Cerebellar nuclear complex (tissue), 1 donor: ENCODE results near the gene ZNF786.
"Not testable (repeated sequence)": the region's sequence is repeated elsewhere in the genome, so short reads cannot be mapped to it uniquely, and the experiment has no call there.

Experiments used
- DNase-seq, 2 experiments: peaks; one replicate each; lab custom pipeline; 2025; lab: John Stamatoyannopoulos, UW

Gene ZNF786

DNA sequence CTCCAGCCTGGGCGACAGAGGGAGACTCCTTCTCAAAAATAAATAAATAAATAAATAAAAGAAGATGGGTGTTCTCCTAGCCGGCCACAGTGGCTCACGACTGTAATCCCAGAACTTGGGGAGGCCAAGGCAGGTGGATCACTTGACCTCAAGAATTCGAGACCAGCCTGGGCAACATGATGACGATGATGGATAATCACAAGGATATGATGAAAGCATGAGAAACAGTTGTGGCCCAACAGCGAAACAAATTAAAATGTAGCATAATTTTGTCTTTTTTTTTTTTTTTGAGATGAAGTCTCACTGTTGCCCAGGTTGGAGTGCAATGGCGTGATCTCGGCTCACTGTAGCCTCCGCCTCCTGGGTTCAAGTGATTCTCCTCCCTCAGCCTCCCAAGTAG is 12.9 kb downstream of the ZNF786 start:
- DNase-seq = no peak

DNA sequence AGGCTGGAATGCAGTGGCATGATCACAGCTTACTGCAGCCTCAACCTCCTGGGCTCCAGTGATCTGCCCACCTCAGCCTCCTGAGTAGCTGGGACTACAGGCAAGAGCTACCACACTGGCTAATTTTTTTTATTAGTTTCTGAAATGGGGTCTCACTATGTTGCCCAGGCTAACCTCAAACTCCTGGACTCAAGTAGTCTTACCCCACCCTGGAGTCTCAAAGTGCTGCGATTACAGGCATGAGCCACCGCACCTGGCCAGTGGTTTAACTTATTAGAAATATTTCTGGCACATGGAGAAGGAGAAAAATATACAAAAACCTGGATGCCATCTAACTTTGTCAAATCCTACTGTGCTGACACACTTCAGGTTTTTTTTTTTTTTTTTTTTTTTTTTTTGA is 15.2 kb downstream of the ZNF786 start:
- DNase-seq = no peak

DNA sequence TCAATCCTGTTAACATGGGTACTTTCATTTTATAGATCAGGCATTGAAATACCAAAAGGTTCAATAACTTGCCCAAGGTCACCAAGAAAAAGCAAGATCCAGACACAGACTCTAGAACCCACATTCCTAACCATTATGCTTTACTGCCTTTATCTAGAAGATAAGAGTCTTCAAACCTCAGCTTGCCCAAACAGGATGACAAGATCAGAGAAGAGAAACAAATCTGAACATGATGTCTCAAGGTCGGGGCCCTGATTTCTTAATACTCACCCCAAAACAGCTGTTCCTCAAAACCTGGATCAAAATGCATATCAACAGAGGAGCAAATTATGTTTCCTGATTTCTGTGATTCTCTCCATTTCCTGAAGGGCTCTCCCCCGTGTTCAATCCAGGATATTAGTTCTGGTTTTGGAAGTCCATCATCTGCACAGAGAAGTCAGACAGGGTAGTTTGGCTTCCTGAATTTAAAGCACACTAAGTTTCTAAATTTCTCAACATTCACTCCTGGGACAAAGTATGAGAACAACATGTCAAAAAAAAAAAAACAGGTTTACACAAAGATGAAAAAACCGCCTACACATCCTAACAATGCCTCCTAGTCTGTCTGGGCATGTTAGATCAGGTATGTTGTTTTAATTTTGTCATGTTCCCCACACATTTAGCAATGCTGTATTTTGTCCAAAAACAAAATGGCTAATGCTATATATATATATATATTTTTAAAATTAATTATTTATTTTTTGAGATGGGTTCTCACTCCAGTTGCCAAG is 16.2 kb downstream of the ZNF786 start:
- no peak for DNase-seq

DNA sequence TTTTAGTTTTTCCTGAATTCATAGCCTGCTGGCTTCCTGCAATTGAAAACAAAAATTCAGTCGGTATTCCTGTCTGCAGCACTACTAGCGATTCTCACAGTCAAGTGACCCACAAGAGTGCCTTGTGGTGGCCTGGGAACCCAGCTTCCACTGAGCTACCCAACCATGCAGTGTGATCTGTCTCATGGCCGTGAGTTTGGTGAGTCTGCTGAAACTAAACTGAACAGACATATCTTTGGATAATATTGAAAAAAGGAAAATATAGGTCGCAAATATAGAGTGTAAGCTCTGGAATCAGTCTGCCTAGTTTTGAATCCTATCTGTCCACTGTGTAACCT is 18.1 kb downstream of the ZNF786 start:
- DNase-seq = no peak

DNA sequence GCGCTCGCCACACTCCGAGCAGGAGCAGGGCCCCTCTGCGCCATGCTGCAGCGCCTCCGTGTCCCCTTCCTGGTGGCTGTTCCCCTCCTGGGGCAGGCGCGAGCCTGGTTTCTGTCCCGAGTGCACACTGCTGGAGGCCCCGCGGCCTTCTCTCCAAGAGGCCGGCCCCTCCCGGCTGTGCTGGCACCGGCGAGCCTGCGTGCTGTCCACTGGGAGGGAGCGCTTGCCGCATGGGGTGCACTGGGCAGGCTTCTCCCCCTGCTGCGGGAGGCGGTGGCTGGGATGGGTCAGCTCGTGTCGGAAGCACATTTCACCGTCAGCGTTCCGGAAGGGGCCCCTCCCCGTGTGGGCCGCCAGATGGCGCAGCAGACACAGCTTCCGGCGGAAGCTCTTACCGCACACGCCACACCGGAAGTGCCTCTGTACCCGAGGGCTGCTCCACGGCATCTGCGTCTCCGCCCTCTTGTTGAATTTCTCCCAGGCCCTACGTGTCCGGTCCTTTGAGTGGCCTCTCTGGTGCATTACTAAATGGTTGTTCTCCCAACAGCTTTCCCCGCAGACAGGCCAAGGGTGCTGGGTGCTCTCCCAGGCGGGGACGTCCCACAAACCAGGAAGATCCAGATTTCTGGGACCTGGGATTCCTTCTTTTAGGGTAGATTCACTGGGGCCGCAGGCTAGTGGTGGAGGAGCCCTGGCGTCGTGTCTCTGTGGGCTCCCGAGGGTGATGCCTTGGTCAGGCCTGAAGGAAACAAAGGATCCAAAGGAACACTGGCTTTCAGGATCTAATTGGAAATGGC is 18.7 kb downstream of the ZNF786 start:
- DNase-seq = no peak

DNA sequence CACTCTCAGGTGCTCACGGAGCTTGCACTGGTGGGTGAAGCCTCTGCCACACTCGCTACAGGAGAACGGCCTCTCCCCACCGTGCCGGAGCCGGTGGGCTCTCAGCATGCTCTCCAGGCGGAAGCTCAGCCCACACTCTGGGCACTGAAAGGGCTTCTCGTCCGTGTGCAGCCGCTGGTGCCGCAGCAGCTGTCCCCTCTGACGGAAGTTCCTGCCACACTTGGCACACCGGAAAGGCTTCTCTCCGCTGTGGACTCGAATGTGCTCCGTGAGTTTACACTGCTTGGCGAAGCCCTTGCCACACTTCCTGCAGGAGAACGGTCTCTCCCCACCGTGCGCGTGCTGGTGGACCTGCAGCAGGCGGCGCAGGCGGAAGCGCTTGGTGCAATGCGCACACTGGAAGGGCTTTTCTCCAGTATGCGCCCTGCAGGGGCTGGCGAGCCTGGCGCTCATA is 19.3 kb downstream of the ZNF786 start:
- DNase-seq = no peak

DNA sequence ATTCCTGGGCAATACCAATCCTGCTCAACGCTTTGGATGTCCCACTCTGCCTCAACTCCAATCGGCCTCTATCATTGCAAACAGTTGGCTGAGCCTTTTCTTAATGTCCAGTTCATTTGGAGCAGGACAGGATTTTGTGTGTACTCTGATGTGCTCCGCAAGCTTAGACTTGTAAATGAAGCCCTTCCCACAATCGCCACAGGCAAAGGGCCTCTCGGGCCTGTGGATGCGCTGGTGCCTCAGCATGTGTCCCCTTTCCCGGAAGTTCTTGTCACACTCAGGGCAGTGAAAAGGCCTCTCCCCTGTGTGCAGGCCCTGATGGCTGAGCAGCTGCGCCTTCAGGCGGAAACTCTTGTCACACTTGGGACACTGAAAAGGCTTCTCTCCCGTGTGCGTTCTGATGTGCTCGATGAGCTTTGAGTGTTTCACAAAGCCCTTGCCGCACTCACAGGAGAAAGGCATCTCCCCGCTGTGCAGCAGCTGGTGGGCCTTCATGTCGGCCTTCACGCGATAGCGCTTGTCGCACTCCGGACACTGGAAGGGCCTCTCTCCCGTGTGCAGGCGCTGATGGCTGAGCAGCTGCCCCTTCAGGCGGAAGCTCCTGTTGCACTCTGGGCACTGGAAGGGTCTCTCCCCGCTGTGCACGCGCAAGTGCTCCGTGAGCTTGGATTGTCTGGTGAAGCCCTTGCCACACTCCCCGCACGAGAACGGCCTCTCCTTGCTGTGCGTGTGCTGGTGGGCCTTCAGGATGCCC is 20.0 kb downstream of the ZNF786 start:
- DNase-seq = no peak

DNA sequence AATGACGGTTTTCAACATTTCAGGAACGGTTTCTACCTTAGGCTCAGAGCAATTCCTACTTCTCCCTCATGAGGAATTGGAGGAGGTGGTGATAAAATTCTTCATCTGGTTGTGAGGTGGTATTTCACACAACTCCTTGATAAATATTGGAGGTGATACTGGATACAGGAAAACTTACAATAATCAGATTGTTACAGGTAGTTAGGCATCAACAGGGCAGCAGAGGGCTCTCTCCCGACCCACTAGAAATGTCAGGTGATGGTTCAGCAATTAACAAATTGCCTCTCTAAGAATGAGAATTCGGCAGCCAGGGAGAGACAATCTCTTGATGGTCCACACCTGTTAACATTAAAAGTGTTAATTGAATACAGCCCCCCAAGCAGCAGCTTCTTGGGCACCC is 22.6 kb downstream of the ZNF786 start:
- no peak for DNase-seq

DNA sequence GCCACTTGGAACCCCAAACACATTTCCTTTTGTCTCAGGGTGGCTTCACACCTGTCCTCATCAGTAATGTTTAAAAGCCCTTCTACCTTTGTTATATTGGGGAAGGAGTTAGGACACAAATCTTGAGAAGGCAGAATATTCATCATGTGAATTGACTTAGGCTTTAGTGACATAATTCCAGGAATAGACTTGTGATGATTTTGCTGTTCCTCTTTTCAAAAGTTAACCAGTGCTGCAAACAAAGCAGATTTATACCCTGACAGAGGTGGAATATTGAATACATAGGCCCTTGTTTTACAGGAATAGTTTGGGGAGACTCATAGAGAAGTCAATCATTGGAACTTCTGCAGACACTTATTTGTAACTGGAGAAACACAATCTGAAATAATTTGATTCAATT is 27.0 kb downstream of the ZNF786 start:
- DNase-seq = no peak

DNA sequence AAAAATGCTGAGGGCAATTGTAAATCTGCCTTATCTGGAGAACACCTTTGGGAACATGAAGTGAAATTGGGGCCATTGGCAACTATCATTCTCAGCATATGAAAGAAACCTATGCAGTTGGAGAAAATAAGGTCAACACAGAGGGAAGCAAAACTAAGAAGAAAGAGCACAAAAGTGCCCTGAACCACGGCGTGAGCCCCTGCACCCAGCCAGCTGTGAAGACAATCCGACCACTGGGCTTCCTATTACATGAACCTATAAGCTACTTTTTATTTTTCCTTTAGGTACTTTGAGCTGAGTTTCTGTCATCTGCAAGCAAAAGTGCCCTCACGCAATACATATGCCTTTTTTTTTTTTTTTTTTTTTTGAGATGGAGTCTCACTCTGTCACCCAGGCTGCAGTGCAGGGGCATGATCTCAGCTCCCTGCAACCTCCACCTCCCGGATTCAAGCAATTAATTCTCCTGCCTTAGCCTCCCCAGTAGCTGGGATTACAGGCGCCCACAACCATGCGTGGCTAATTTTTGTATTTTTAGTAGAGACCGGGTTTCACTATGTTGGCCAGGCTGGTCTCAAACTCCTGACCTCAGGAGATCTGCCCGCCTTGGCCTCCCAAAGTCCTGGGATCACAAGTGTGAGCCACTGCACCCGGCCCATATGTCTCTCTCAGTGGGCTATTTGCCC is 28.2 kb downstream of the ZNF786 start:
- not testable (repeated sequence) for DNase-seq

DNA sequence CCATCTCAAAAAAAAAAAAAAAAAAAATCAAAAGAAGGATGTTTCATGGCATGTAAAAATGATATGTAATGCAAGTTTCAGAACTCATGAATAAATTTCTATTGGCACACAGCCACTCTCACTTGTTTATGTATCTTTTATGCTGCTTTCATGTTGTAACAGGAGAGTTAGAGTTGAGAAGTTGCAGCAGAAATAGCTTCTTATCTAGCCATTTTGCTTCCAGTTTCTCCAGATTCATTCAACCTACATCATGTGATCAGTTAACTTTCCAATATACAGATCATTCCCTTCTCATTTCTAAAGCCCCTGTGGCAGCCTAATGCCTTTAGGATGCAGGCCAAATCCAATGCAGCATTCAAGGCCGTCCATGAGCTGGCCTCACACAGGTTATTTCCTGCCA is 30.4 kb downstream of the ZNF786 start:
- DNase-seq = no peak

DNA sequence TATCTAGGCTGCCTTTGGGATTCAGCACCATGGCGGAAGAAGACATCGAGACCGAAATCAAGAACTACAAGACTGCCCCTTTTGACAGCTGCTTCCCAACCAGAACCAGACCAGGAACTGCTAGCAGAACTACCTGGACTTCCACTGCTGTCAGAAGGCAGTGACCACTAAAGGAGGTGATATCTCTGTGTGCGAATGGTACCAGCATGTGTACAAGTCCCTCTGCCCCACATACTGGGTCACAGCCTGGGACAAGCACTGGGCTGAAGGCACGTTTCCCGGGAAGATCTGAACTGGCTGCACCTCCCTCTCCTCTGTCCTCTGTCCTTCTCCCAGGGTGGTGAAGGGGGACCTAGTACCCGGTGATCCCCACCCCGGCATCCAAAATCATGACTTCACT is 36.6 kb downstream of the ZNF786 start:
- DNase-seq = no peak

DNA sequence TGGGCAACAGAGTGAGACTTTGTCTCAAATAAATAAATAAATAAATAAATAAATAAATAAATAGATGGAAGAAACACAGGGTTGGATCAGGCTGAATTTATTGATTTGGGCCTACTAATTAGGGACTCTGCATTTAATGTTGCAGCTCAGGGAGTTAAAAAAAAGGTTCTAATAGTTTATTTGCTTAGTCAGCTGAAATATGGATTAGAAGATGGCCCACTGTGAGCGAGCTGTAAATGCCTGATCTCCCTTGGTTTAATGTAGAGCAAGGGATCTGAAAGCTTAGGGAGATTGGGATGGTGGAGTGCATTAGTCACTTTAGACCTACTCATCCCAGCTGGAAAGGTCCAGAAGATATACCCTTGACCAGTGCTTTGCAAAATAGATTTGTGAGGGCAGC is 37.1 kb downstream of the ZNF786 start:
- no peak for DNase-seq

DNA sequence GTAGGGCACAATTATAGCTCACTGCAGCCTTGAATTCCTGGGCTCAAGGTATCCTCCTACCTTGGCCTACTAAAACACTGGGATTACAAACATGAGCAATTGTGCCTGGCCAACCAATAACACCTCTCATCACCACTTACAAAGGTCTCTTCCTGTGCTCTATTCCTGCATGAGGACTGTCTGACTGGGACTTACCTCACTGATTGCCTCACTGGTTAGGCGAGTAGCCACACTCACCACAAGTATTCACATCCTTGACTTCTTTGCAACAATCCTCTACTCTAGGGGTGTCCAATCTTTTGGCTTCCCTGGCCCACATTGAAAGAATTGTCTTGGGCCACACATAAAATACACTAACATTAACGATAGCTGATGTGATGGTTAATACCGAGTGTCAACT is 39.6 kb downstream of the ZNF786 start:
- DNase-seq = no peak

DNA sequence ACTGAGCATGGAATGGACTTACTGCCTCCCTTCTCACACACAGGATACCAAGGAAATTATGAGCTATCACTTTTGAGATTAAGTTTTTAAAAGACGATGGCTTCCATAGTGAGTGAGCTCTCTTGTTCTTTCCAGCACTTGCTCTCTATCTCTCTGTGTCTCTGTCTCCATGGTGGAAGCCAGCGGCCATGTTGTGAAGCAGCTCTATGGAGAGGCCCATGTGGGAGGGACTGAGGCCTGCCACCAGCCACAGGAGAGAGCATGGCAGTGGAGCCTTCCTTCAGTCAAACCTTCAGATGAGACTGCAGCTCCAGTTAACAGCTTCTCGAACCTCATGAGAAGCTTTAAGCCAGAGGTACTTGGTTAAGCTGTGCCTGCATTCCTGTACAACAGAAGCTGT is 41.7 kb downstream of the ZNF786 start:
- DNase-seq = no peak

DNA sequence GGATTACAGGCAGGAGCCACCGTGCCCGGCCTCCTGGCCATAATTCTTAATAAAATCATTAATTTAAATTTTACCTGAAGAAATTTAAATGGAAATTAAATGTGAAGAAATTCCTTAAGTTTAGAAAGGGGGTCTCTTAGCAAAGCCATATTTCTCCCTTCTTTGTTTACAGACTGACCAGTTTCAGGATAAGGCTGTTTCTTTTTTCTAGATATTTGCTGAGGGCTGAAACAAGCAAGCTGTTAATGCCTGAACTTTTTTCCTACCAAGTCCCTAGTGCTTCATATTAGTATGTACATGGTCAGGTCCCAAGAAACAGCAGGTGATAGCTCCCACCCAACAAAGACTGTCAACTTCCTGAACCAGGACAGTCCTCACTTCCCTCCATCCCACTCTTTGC is 44.1 kb downstream of the ZNF786 start:
- DNase-seq = no peak

DNA sequence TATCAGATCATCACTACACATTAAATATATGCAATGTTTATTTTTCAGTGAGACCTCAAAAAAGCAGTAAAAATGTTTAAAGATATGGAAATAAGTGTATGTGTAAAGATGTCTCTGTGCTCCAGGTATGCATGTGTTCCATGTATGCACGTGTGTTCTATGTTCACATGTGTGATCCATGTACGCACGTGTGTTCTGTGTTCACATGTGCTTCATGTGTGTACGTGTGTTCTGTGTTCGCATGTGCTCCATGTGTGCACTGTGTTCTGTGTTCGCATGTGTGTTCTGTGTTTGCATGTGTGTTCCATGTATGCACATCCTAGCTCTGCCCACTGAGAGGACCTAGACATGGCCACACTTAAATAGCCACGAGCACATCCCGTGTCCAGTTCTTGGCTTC is 46.6 kb downstream of the ZNF786 start:
- DNase-seq = no peak

DNA sequence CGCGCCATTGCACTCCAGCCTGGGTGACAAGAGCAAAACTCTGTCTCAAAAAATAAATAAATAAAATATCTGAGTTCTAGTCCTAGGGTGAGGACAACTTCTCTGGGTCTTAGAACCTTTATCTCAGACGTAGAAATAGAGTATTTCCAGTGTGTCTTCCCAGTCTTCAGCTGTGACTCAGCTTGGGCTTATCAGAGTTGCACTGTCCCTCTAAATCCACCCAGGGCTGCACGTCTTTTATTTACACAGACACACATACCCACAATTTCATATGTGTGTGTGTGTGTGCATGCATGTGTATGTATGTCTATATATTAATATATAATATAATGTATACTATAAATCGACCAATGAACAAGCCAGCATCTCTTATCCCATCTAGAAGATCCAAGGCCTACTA is 49.2 kb downstream of the ZNF786 start:
- no peak for DNase-seq

DNA sequence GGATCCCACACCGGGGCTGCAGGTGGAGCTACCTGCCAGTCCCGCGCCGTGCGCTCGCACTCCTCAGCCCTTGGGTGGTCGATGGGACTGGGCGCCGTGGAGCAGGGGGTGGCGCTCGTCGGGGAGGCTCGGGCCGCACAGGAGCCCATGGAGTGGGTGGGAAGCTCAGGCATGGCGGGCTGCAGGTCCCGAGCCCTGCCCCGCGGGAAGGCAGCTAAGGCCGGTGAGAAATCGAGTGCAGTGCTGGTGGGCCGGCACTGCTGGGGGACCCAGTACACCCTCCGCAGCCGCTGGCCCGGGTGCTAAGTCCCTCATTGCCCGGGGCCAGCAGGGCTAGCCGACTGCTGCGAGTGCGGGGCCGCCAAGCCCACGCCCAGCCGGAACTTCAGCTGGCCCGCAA is 51.9 kb downstream of the ZNF786 start:
- not testable (repeated sequence) for DNase-seq

DNA sequence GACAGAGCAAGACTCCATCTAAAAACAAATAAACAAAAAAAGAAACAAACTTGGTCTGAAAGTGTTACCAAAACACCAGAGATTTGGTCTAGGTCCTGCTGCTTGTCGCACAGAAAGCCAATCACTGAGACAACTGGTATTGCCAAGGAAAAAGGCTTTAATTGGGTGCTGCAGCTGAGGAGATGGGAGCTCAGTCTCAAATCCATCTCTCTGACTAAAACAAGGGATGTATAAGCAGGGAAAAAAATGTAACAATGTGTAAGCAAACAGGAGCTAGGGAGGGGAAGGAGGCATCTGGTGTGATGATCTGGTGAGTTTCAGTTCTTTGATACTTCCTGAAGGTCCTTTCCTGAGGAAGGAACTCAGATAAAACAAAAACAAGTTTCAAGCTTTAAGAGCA is 53.8 kb downstream of the ZNF786 start:
- DNase-seq = no peak

DNA sequence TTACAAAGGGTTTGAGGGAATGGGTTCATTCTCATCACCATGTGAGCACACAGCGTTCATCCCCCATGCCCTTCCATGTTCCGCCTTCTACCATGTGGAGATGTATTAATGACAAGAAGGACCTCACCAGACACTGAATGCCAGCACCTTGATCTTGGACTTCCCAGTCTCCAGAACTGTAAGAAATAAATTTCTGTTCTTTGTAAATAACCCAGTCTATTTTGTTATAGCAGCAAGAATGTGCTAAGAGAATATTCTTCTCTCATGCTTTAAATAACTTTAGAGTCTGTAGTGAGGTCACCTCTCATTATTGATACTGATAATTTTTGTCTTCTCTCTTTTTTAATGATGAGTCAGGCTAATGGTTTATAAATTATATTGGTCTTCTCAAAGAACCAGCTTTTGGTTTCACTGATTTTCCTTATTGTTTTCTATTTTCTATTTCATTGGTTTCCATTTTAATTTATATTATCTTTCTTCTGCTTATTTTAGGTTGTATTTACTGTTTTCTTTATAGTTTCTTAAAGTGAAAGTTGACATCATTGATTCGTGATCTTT is 59.1 kb downstream of the ZNF786 start:
- DNase-seq = no peak

DNA sequence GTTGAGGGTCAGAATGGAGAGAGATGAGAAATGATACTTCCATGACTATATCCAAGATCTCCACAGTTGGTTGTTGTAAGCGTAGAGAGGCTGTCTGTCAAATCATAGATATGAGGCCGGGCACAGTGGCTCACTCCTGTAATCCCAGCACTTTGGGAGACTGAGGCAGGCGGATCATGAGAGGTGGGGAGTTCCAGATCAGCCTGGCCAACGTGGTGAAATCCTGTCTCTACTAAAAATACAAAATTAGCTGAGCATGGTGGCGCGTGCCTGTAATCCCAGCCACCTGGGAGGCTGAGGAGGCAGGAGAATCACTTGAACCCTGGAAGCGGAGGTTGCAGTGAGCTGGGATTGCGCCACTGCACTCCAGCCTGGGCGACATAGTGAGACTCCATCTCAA is 60.1 kb downstream of the ZNF786 start:
- not testable (repeated sequence) for DNase-seq
